GM18867 (cell line): ENCODE results near the gene LCE3B.

Experiments used
- ATAC-seq: cut with Tn5 transposase; IDR thresholded peaks from one replicate; pipeline ENCODE4 v1.9.1; 2021; ENCODE audit warnings: mild to moderate bottlenecking, moderate library complexity; ENCODE audit not compliant: unreplicated experiment

LCE3B gene

GRCh38 chr1:152657677-152658076 lies 44.1 kb downstream of the LCE3B start:
- no peak for ATAC-seq

GRCh38 chr1:152658649-152659048 lies 45.0 kb downstream of the LCE3B start:
- no peak for ATAC-seq

DNA sequence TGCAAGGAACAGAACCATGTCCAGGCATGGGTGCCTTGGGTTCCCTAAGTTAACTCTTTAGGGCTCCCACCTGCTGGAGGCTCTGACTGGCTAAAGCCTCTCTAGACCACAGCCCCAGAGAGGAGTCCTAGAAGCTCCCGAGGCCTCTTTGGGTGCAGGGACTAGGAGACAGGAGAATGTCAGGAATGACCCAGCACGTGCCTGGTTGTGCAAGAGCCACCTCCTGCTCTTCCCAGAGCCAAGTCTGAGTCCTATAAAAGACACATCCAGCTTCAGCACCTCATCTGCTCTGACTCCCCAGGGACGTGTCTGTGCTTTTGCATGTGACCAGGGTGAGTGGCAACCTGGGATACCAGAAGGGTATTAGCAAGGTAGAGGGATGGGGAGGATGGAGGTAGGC lies 49.5 kb downstream of the LCE3B start, which contains the start of gene LCE2D:
TSS of gene LCE2D (plus strand) at position 283 of the 400 bp plus-strand sequence. CDS start 726 bp downstream, outside the sequence.
- ATAC-seq, result no peak
